ENCODE data around the gene MSANTD2. TPM values are rescaled to one million over a fixed set of nuclear protein-coding genes. Genes with fewer than 3 reads are reported as not detected.

MSANTD2 gene
- total and polyA plus RNA-seq, 2 of the 4 experiments (the other 2 are of a cell fraction), result 5.0 to 6.0 TPM

- no peak overlapping the region for H3K23ac ChIP-seq (ENCODE audit: low read depth, low read length)
- H3K27ac ChIP-seq (ENCODE audit: insufficient read depth, low read length), result no peak overlapping the region
- no TSS peak for BruUV-seq (replicated peaks)
- H4K5ac ChIP-seq (ENCODE audit: low read depth, low read length), result no peak overlapping the region
- no peak overlapping the region for H3K9ac ChIP-seq (ENCODE audit: low read depth, low read length)
- H2AK5ac ChIP-seq (ENCODE audit: low read depth, low read length), result no peak overlapping the region
- H3K4me2 ChIP-seq (ENCODE audit: low read depth, low read length), result no peak overlapping the region
- CTCF ChIA-PET, result interaction anchor here (1.1 to 1.4 kb wide), 2 partner anchors 11 to 16 kb away, joined by 3 read pairs; no protein-coding TSS in a partner anchor
- no peak overlapping the region for H4K8ac ChIP-seq (ENCODE audit: low read depth in 2 of 2, low read length in 2 of 2)
- dilution Hi-C loops (cut with HindIII; ENCODE audit: low sequenced_read_pairs, unreplicated experiment), result no loop called here
- H4K20me1 ChIP-seq (ENCODE audit: insufficient read depth, low read length), result peaks cover 15% of the 10 kb centered on the region; the same call in 1 of the 2 replicates
- no peak overlapping the region for H3K4me3 ChIP-seq (ENCODE audit: insufficient read depth, low read depth, low read length)
- no peak overlapping the region for H2BK15ac ChIP-seq (ENCODE audit: low read depth, low read length)
- H3K9me3 ChIP-seq (ENCODE audit: control insufficient read depth, insufficient read depth, low read length), result no peaks in the 10 kb centered on the region
- peaks cover 2% of the 10 kb centered on the region; the same call in 1 of the 2 replicates for H3K36me3 ChIP-seq (ENCODE audit: control insufficient read depth, insufficient read depth, low read length)
- no peak overlapping the region for H2AFZ ChIP-seq (replicated peaks; ENCODE audit: low read length, poor library complexity)
- no peaks in the 10 kb centered on the region for H3K4me1 ChIP-seq (ENCODE audit: control insufficient read depth, insufficient read depth, low read length)
- H3K9me1 ChIP-seq (ENCODE audit: insufficient read depth, low read length), result no peaks in the 10 kb centered on the region; the same call in 1 of the 2 replicates
- H2AK9ac ChIP-seq (replicated peaks; ENCODE audit: low read depth, low read length, poor library complexity), result no peak overlapping the region
- WGBS, 2 experiments (ENCODE audit: extremely low coverage in 2 of 2, insufficient read length in 1 of 2), result no CpG with 5 or more reads among the region's 4 CpGs
- H3K18ac ChIP-seq (ENCODE audit: low read depth, low read length), result no peak overlapping the region
- no peak overlapping the region for H2BK20ac ChIP-seq (ENCODE audit: low read depth, low read length)
- TF ChIP-seq RAD21 (IDR thresholded peaks at IDR 0.05; ENCODE audit: low read length) (no peak), CEBPB (IDR thresholded peaks at IDR 0.05; ENCODE audit: low read depth, low read length) (no peak)
- H3K27me3 ChIP-seq (ENCODE audit: control insufficient read depth, insufficient read depth, low read length), result no peaks in the 10 kb centered on the region
- no peak overlapping the region for H3K14ac ChIP-seq (replicated peaks; ENCODE audit: low read depth, low read length)
- DNase-seq (peak; percentile 15), ATAC-seq (ENCODE audit: low read depth) (peak; percentile 44; the same call in 1 of the 2 replicates)
- H4K91ac ChIP-seq (ENCODE audit: insufficient read depth, low read depth, low read length), result no peak overlapping the region
- in situ Hi-C loops (cut with MboI; ENCODE audit: low sequenced_read_pairs), result no loop called here
- POLR2A ChIA-PET (ENCODE audit: unreplicated experiment), result no interaction called here
- H2BK5ac ChIP-seq (ENCODE audit: low read depth, low read length, poor library complexity, severe bottlenecking), result no peak overlapping the region
- intact Hi-C loops (cut with micrococcal nuclease), result no loop called here
- H3K79me1 ChIP-seq (ENCODE audit: low read depth in 1 of 2, low read length in 2 of 2), result peaks cover 13 to 54% of the 10 kb centered on the region in 2 experiments
- no peak overlapping the region for H3K4ac ChIP-seq (ENCODE audit: low read depth, low read length)
- no peak overlapping the region for H3K56ac ChIP-seq (ENCODE audit: extremely low read depth, insufficient read depth, low read length)
- H2BK120ac ChIP-seq (ENCODE audit: low read depth, low read length), result no peak overlapping the region
Measured at GRCh38 chr11:124783002-124783401, 17.2 kb downstream of the MSANTD2 start.
